Panc1 (cell line): ENCODE measurements around the gene RPS15. TPM values are rescaled to one million over a fixed set of nuclear protein-coding genes. Genes with fewer than 3 reads are reported as not detected.

ENCODE experiments used
- ATAC-seq: fragments of 200-7000 bp; cut with Tn5 transposase; 2 replicates; pipeline ENCODE4 v1.9.1; 2020; ENCODE audit warnings: mild to moderate bottlenecking, moderate library complexity
- BruUV-seq: library from RNA; stranded (reverse); fragments of 400-500 nt; replicated peaks from 2 replicates; lab custom pipeline; 2021; lab: Mats Ljungman, UMichigan
- CTCF ChIA-PET: fragments of 300-600 bp; sonication (Branson Sonifier 250); formaldehyde crosslinking; loops from one replicate; lab custom pipeline; 2022; ENCODE audit warnings: antibody characterized with exemption; lab: Charles Lee
- POLR2A ChIA-PET: fragments of 300-600 bp; sonication (Branson Sonifier 250); formaldehyde crosslinking; loops from one replicate; lab custom pipeline; 2022; ENCODE audit warnings: antibody characterized with exemption; lab: Charles Lee
- DNase-seq: peaks from one replicate; pipeline ENCODE4 v3.0.0-alpha.2; 2010; ENCODE audit warnings: low read depth, low spot score
- H3K27ac ChIP-seq: 2 replicates; pipeline ENCODE4 v1.5.1; 2011; ENCODE audit warnings: mild to moderate bottlenecking, low read length, inconsistent platforms
- H3K27me3 ChIP-seq: fragments of 200-500 bp; sonication (Bioruptor generic); 2 replicates; pipeline ENCODE4 v1.6.0; 2014; ENCODE audit warnings: low read length, inconsistent platforms; ENCODE audit not compliant: control insufficient read depth, insufficient read depth
- H3K36me3 ChIP-seq: fragments of 200-500 bp; sonication (Bioruptor generic); 2 replicates; pipeline ENCODE4 v1.5.1; 2014; ENCODE audit warnings: inconsistent platforms, mild to moderate bottlenecking, low read length, moderate library complexity; ENCODE audit not compliant: control insufficient read depth, insufficient read depth
- H3K4me1 ChIP-seq: 2 replicates; pipeline ENCODE4 v1.5.1; 2011; ENCODE audit warnings: inconsistent platforms, mild to moderate bottlenecking, low read length, moderate library complexity; ENCODE audit not compliant: control insufficient read depth, insufficient read depth
- H3K4me3 ChIP-seq, 2 experiments: 2 replicates each; pipeline ENCODE4 v1.5.1; 2011 to 2012; ENCODE audit warnings: low read depth in 2 of 2, low read length in 2 of 2, mild to moderate bottlenecking in 2 of 2, inconsistent platforms in 1 of 2, moderate library complexity in 1 of 2
- H3K9me3 ChIP-seq: fragments of 200-500 bp; sonication (Bioruptor generic); 2 replicates; pipeline ENCODE4 v1.5.1; 2014; ENCODE audit warnings: low read depth, mild to moderate bottlenecking, inconsistent platforms, low read length, moderate library complexity; ENCODE audit not compliant: control insufficient read depth, insufficient read depth
- CTCF ChIP-seq: fragments of 450-650 bp; IDR thresholded peaks from 2 replicates; pipeline ENCODE4 v1.5.1; 2017; ENCODE audit warnings: mild to moderate bottlenecking
- POLR2AphosphoS5 ChIP-seq: IDR thresholded peaks from 2 replicates; pipeline ENCODE4 v1.6.1; 2012; ENCODE audit warnings: mild to moderate bottlenecking, low read depth, low read length, moderate library complexity
- REST ChIP-seq, 2 experiments: IDR thresholded peaks; 2 replicates each; pipeline ENCODE4 v1.6.1; 2011 to 2012; ENCODE audit warnings: low read depth in 2 of 2, control low read depth in 1 of 2, low read length in 1 of 2, mild to moderate bottlenecking in 1 of 2, moderate library complexity in 1 of 2; ENCODE audit not compliant: insufficient read depth in 1 of 2
- SIN3A ChIP-seq: IDR thresholded peaks from 2 replicates; pipeline ENCODE4 v1.6.1; 2012; ENCODE audit warnings: low read depth, mild to moderate bottlenecking, low read length, moderate library complexity, borderline replicate concordance; ENCODE audit not compliant: insufficient read depth
- TCF7L2 ChIP-seq: IDR thresholded peaks from 2 replicates; pipeline ENCODE4 v1.6.1; 2011; ENCODE audit warnings: mild to moderate bottlenecking, low read depth, low read length, inconsistent platforms
- in situ Hi-C: cut with HindIII; loops from 2 replicates; pipeline ENCODE4 v1.10.0; 2016; ENCODE audit warnings: low sequenced_read_pairs, low pct_unique_long_range_greater_than_20kb
- intact Hi-C: fragments of 100-400 bp; cut with micrococcal nuclease; formaldehyde crosslinking; loops from one replicate; pipeline ENCODE4 v1.10.0; 2022; ENCODE audit not compliant: unreplicated experiment
- total RNA-seq: library from RNA; stranded (reverse); gene quantifications from one replicate; pipeline ENCODE4 v1.2.1, GENCODE V29; 2021; ENCODE audit not compliant: unreplicated experiment

The RPS15 gene
- total RNA-seq, 1 experiment from 2014 or later = 1,067 TPM

- Histone ChIP-seq H3K36me3 (peaks cover 3% of the 10 kb centered on the region; the same call in 1 of the 2 replicates), H3K27ac (no peak overlapping the region)
These were observed 21.1 kb upstream of the RPS15 start for GRCh38 chr19:1417145-1417544.

GRCh38 chr19:1417681-1418495, 20.3 kb upstream of the RPS15 start:
- no peaks in the 10 kb centered on the region for H3K9me3 ChIP-seq
- no peak for TF ChIP-seq TCF7L2
- no peak for TF ChIP-seq POLR2AphosphoS5
- no peak for TF ChIP-seq CTCF
- no peak for TF ChIP-seq REST (IDR thresholded peaks at IDR 0.05; ENCODE audit: insufficient read depth in 1 of 2, low read depth in 2 of 2, low read length in 1 of 2)
- TF ChIP-seq SIN3A = no peak
- H3K27me3 ChIP-seq = no peaks in the 10 kb centered on the region
- peaks cover 24% of the 10 kb centered on the region for H3K4me1 ChIP-seq
- in situ Hi-C loops (no loop called here), intact Hi-C loops (no loop called here)
- ChIA-PET POLR2A (no interaction called here), CTCF (no interaction called here)
- H3K4me3 ChIP-seq = no peak overlapping the region
- peaks cover 3% of the 10 kb centered on the region; the same call in 1 of the 2 replicates for H3K36me3 ChIP-seq
- DNase-seq = no peak
- H3K27ac ChIP-seq = no peak overlapping the region
- BruUV-seq = no TSS peak
- no peak for ATAC-seq

More at GRCh38 chr19:1417145-1417544, 21.1 kb upstream of the RPS15 start:
- no peaks in the 10 kb centered on the region for H3K9me3 ChIP-seq
- H3K4me3 ChIP-seq = no peak overlapping the region
- H3K4me1 ChIP-seq = peaks cover 24% of the 10 kb centered on the region
- no peaks in the 10 kb centered on the region for H3K27me3 ChIP-seq
- TF ChIP-seq CTCF (no peak), TCF7L2 (no peak), POLR2AphosphoS5 (no peak), SIN3A (no peak), REST (IDR thresholded peaks at IDR 0.05; ENCODE audit: insufficient read depth in 1 of 2, low read depth in 2 of 2, low read length in 1 of 2) (no peak)
- CTCF ChIA-PET = no interaction called here
- POLR2A ChIA-PET = no interaction called here
- DNase-seq (no peak), ATAC-seq (no peak)
- in situ Hi-C loops = no loop called here
- BruUV-seq = no TSS peak
- intact Hi-C loops = no loop called here
